IPS DF 19.7 (cell line): ENCODE measurements around the gene HLF.
"Not testable (repeated sequence)": the region's sequence is repeated elsewhere in the genome, so short reads cannot be mapped to it uniquely, and the experiment has no call there.

Experiments
- DNase-seq: peaks from one replicate; pipeline ENCODE4 v3.0.0-alpha.2; 2013; ENCODE audit warnings: low read depth, low spot score

HLF gene

GRCh38 chr17:55327225-55328088, 62.7 kb downstream of the HLF start:
- DNase-seq: no peak

- DNase-seq: not testable (repeated sequence)
These were observed 63.8 kb downstream of the HLF start for GRCh38 chr17:55328514-55328913.

- DNase-seq: no peak
These were observed 65.7 kb downstream of the HLF start for GRCh38 chr17:55330344-55330933.

GRCh38 chr17:55332296-55333041, 67.7 kb downstream of the HLF start:
- DNase-seq: no peak

DNA sequence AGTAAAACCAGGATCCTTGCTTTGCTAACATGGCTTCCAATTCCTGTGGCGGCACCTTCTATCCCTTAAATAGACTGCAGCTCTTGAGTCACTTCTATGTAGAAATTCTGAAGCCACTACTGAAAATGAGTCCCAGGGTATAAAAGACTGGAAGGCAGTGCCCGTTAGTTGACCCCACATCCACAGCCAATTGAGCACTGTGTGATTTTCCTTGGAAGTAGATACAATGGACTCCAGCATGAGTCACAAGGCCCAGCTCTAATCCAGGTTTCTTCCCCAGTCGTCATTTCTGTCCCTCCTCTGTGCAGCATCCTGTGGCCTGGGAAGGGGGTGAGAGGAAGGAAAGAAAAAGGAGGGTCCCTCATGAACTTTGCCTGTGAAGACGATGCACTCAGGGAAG, 69.5 kb downstream of the HLF start:
- DNase-seq: no peak

DNA sequence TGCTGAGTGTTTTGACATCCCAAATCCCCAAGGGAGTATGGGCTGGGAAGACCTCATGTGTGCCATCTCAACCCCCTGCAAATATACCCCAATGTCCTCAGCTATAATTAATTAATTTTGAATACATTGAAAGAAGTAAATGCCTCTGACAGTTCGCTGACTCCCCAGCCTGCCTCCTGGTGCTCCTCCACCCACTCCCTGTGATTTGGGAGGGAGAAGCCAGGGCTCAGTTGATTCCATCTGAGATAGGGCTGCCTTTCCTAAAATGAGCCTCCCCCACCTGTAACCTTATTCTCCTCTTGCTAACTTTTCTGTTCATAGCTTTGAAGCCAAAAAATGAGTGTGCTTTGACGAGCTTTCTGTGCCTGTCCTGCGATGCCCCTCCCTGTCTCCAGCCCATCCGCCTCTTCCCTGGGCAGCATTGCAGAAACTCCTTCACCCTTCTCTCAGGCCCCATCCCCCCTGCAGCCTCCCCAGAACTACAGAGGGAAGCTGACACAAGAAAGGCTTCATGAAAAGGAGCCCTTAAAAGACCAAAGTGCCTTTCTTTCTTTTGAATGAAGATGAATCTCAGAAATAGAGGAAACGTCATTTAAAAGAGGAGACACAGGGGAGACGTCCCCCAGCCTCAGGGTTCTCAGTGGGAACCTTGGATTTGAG, 70.3 kb downstream of the HLF start:
- DNase-seq: no peak

- DNase-seq: no peak
These were observed 70.9 kb downstream of the HLF start for GRCh38 chr17:55335625-55336024.

DNA sequence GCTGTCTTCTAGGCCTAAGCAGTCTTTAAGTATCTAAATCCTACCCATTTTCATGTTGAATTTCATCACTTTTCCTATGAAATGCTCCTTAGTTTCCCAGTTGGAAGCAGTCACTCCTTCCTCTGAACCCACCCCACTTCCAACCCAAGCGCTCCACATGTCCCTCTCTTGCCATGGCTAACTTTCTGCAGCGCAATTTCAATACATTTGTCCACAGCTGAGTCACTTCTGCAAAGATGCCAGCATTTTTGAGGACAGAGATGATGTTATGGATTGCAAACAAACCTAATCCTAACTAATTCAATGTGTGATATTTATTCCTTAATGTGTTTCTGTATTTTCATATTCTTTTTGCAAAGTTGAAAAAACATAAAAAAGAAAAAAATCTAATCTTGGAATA, 71.7 kb downstream of the HLF start:
- DNase-seq: no peak

GRCh38 chr17:55340176-55340575, 75.4 kb downstream of the HLF start:
- no peak for DNase-seq

GRCh38 chr17:55340686-55341085, 75.9 kb downstream of the HLF start:
- no peak for DNase-seq

- DNase-seq: no peak
These were observed 76.7 kb downstream of the HLF start for GRCh38 chr17:55341432-55341831.

DNA sequence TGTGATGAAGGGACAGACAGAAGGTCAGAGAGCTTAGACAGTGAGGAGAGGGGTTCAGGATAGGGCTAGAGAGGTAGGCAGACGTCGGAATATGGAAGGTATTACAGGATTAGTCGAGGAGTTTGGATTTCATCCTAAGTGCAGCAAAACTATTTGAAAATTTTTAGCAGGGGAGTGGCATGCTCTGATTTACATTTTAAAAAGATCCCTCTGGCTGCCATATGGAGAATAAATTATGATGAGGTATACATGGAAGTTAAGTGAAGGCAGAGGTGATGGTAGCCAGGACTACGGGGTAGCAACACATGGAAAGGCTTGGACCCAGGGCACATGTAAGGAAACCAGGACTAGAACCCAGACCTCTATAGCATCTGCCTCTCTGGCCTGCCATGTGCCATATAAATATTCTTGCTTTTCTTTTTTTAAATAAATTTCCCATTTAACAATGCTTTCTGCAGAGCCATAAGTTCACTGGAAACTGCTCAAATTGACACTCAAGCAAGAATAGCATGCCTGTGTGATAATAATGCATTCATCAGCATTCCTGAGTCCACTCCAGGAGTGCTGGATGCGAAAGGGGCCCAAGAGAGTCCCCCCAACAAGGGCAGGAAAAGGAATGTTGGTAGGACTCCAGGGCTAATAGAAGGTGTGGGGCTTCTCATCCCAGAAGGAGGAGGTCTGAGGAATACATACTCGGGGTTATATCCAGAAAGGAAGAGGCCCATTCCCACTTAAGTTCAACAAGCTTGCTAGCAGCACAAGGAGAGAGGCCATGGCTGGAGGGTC, 78.2 kb downstream of the HLF start:
- DNase-seq: no peak

- DNase-seq: no peak
These were observed 79.2 kb downstream of the HLF start for GRCh38 chr17:55343900-55344513.

DNA sequence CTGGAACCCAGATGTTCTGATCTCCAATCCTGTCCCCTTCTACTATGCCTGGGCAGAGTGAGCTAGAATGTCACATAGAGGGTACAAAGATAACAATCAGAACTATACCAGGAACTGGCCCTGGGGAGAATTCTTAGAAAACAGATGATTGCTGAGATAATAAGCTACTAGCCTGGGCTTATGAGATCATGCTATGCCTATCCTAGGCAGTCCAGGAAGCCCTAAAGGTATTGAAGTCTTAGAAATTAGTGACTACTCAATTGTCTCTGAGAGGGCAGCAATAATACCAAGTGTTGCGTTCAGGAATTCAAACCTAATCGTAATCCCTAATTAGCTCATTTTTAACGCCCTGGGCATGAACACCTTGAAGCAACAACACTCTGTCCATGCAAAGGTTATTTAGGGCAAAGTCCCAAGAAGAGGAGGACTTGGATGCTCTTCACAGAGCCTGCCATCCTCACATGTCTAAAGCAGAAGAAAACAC, 79.8 kb downstream of the HLF start:
- DNase-seq: no peak

- no peak for DNase-seq
These were observed 80.4 kb downstream of the HLF start for GRCh38 chr17:55345132-55345531.

DNA sequence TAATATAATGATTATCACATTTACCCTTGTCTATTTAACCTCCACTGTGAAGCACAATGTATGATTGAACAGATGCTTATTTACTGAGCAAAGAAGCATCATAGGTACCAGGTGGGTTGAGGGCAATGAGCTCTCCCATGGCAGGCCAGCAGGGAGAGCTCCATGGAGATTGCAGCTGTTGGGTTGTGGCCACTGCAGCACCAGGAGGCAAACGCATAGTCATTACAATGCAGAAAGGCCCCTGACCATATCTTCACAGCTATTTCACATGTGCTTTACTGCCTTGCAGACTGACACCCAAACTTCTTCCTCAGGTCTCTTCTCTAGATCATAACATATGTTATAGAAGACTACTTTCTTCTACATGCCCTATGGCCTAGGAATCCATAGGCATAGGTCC, 81.9 kb downstream of the HLF start:
- DNase-seq: no peak

DNA sequence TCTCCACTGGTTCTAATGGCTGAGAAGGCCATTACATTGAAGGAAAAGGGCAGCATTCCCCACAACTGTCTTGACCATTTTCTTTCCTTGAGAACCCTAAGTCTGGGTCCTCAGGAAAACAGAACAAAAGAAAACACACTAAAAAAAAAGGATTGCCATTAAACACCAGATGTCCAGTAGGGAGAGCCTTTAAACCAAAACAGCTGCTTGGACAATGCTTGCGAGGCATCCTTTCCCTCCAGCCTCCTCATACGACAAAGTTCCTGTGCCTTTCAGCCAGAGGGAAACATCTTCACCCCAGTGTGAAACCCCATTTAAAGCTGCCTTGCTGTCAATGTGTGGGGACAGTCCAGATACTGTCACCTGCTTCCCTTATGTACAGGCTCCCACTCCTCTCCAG, 82.6 kb downstream of the HLF start:
- DNase-seq: no peak

GRCh38 chr17:55348749-55349354, 84.1 kb downstream of the HLF start:
- DNase-seq: no peak

- peak; percentile 12 for DNase-seq
These were observed 86.1 kb downstream of the HLF start for GRCh38 chr17:55350825-55351205.

- no peak for DNase-seq
These were observed 86.5 kb downstream of the HLF start for GRCh38 chr17:55351226-55351625.
